ENCODE data around the gene GUCA1A. TPM values are rescaled to one million over a fixed set of nuclear protein-coding genes. Genes with fewer than 3 reads are reported as not detected.

GUCA1A gene
- total and polyA plus RNA-seq, 2 of the 4 experiments (the other 2 are of a cell fraction) = 0.18 to 0.32 TPM

GRCh38 chr6:42158011-42158410 is 15.2 kb upstream of the GUCA1A start:
- Histone ChIP-seq H4K5ac (ENCODE audit: low read depth, low read length) (no peak overlapping the region), H2BK20ac (ENCODE audit: low read depth, low read length) (no peak overlapping the region), H3K18ac (ENCODE audit: low read depth, low read length) (no peak overlapping the region), H3K56ac (ENCODE audit: extremely low read depth, insufficient read depth, low read length) (no peak overlapping the region), H3K27ac (ENCODE audit: insufficient read depth, low read length) (no peak overlapping the region), H3K27me3 (ENCODE audit: control insufficient read depth, insufficient read depth, low read length) (peaks cover 12% of the 10 kb centered on the region), H3K23ac (ENCODE audit: low read depth, low read length) (no peak overlapping the region), H3K4me3 (ENCODE audit: insufficient read depth, low read depth, low read length) (no peak overlapping the region), H2AK9ac (replicated peaks; ENCODE audit: low read depth, low read length, poor library complexity) (peak overlapping the region; percentile 65), H3K14ac (replicated peaks; ENCODE audit: low read depth, low read length) (peak overlapping the region; percentile 50; the same call in 1 of the 2 replicates), H4K91ac (ENCODE audit: insufficient read depth, low read depth, low read length) (no peak overlapping the region), H4K8ac (ENCODE audit: low read depth in 2 of 2, low read length in 2 of 2) (no peak overlapping the region), H2BK120ac (ENCODE audit: low read depth, low read length) (no peak overlapping the region), H3K9ac (ENCODE audit: low read depth, low read length) (no peak overlapping the region), H3K79me1 (ENCODE audit: low read depth in 1 of 2, low read length in 2 of 2) (no peaks in the 10 kb centered on the region), H3K4me1 (ENCODE audit: control insufficient read depth, insufficient read depth, low read length) (peaks cover 3% of the 10 kb centered on the region; the same call in 1 of the 2 replicates), H2AFZ (replicated peaks; ENCODE audit: low read length, poor library complexity) (peak overlapping the region; percentile 71), H2BK15ac (ENCODE audit: low read depth, low read length) (no peak overlapping the region; the same call in 2 of the 3 replicates), H3K4me2 (ENCODE audit: low read depth, low read length) (no peak overlapping the region), H3K4ac (ENCODE audit: low read depth, low read length) (peak overlapping the region; percentile 17; the same call in 1 of the 2 replicates), H3K36me3 (ENCODE audit: control insufficient read depth, insufficient read depth, low read length) (no peaks in the 10 kb centered on the region), H2AK5ac (ENCODE audit: low read depth, low read length) (peak overlapping the region; percentile 82; the same call in 1 of the 2 replicates), H3K9me3 (ENCODE audit: control insufficient read depth, insufficient read depth, low read length) (no peaks in the 10 kb centered on the region), H3K9me1 (ENCODE audit: insufficient read depth, low read length) (no peaks in the 10 kb centered on the region; the same call in 1 of the 2 replicates), H4K20me1 (ENCODE audit: insufficient read depth, low read length) (no peaks in the 10 kb centered on the region), H2BK5ac (ENCODE audit: low read depth, low read length, poor library complexity, severe bottlenecking) (no peak overlapping the region)
- TF ChIP-seq ELK1 (IDR thresholded peaks at IDR 0.05; ENCODE audit: borderline replicate concordance, low read depth, low read length) = no peak
- TF ChIP-seq CEBPB (IDR thresholded peaks at IDR 0.05; ENCODE audit: low read depth, low read length) = no peak
- no peak for TF ChIP-seq POLR2A (IDR thresholded peaks at IDR 0.05; ENCODE audit: low read depth, low read length)
- TF ChIP-seq CTCF (conservative IDR thresholded peaks at IDR 0.05; ENCODE audit: low read depth, low read length) = no peak
- no peak for TF ChIP-seq RCOR1 (IDR thresholded peaks at IDR 0.05; ENCODE audit: insufficient replicate concordance, low read length)
- TF ChIP-seq SMC3 (IDR thresholded peaks at IDR 0.05; ENCODE audit: low read depth, low read length) = no peak
- TF ChIP-seq RFX5 (IDR thresholded peaks at IDR 0.05; ENCODE audit: low read depth, low read length) = no peak
- no peak for TF ChIP-seq MXI1 (IDR thresholded peaks at IDR 0.05; ENCODE audit: borderline replicate concordance, low read depth, low read length)
- TF ChIP-seq RAD21 (IDR thresholded peaks at IDR 0.05; ENCODE audit: low read length) = no peak
- no peak for TF ChIP-seq USF2 (IDR thresholded peaks at IDR 0.05; ENCODE audit: low read depth, low read length)
- no peak for TF ChIP-seq CHD1 (IDR thresholded peaks at IDR 0.05; ENCODE audit: low read depth, low read length)
- TF ChIP-seq NFE2L2 (IDR thresholded peaks at IDR 0.05; ENCODE audit: low read depth, low read length) = no peak
- no peak for TF ChIP-seq FOS (IDR thresholded peaks at IDR 0.05; ENCODE audit: low read depth, low read length)
- TF ChIP-seq MAZ (IDR thresholded peaks at IDR 0.05; ENCODE audit: borderline replicate concordance, low read depth, low read length) = no peak
- in situ Hi-C loops (cut with MboI; ENCODE audit: low sequenced_read_pairs) = no loop called here
- dilution Hi-C loops (cut with HindIII; ENCODE audit: low sequenced_read_pairs, unreplicated experiment) = no loop called here
- no TSS peak for BruUV-seq (replicated peaks)
- intact Hi-C loops (cut with micrococcal nuclease) = no loop called here
- CTCF ChIA-PET = no interaction called here
- ATAC-seq (ENCODE audit: low read depth) (peak; percentile 75), DNase-seq (peak; percentile 24)
- POLR2A ChIA-PET (ENCODE audit: unreplicated experiment) = no interaction called here
- WGBS, 2 experiments (ENCODE audit: extremely low coverage in 2 of 2, insufficient read length in 1 of 2) = 20% methylated on average over 1 of the region's 2 CpGs; no CpG with 5 or more reads in 1 of the 2 experiments

All from IMR-90 (cell line).